Inferior parietal cortex (tissue), 1 donor: ENCODE data around the gene NUDT8.
"Not testable (repeated sequence)": the region's sequence is repeated elsewhere in the genome, so short reads cannot be mapped to it uniquely, and the experiment has no call there.

Source experiments
- DNase-seq: peaks from one replicate; pipeline ENCODE4 v3.0.0-alpha.2; 2016; ENCODE audit errors: extremely low spot score

The NUDT8 gene

DNA sequence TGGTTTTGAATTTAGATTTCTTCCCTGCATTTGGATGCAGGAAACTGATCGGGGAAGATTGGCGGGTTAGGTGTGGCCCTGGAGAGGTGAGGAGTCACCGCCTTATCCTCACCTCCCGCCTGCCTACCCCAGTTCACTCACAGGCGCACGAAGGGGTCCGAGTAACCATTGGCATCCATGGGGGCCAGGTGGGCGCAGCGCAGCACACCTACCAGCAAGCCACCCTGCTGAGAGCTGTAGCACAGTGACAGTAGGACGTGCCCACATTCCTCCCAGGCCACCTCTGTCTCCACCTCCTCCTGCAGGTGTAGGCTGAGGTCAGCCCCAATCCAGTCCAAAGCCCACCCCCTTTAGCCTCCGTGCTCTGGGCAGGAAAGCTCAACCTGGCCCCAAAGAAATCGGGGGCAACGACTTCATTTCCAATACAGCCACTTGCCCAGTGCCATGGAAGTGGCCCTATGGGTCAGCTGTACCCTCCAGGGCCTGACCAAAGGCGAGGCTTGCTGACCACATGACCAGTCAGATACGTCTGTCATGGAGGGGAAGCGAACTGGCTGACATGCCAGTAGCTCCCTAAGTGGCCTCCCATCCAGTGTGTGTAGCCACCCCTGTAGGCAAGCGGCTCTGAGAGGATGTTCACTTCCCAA is 16.3 kb downstream of the NUDT8 start:
- no peak for DNase-seq

DNA sequence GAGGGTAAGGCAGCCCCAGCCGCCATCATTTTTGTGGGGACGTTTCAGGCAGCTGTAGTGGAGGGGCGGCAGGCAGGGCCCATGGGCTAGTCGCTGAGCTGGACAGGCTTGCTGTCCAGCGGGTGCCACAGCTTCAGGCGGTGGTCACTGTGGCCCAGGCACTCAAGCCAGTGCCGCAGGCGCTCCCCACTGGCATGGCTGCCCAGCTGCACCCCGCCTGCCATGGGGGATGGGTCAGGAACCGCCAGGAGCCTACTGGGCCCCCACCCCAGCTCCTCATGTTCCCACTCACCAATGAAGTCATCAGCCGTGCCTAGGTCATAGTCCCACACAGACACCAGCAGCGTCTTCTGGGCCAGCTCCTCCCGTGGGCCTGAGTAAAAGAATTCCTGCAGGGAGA is 17.0 kb downstream of the NUDT8 start:
- no peak for DNase-seq

DNA sequence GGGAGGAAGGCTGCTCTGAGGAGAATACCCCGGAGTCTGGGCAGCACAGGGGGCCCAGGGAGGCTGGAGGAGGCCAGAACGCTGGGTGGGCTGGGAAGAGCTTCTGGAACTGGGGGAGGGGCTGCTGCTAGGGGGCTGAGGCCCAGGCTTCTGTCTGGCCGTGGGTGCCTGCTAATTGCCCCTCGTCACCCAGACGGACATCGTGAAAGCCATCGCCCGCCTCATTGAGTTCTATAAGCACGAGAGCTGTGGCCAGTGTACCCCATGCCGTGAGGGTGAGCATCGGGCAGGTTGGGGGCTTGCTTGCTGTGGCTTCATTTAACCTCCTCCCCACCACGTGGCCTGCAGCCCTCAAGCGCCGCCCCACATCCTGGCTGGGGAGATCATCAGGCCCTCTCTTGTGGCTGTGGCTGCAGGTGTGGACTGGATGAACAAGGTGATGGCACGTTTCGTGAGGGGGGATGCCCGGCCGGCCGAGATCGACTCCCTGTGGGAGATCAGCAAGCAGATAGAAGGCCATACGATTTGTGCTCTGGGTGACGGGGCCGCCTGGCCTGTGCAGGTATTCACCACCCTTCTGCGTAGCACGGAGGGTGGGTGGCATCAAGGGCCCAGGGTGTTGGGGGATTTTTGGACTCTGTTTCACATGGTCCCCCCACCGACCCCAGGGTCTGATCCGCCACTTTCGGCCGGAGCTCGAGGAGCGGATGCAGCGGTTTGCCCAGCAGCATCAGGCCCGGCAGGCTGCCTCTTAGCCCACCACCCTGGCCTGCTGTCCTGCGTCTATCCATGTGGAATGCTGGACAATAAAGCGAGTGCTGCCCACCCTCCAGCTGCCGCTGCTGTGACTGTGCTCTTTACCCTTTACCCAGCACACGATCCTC is 17.8 kb downstream of the NUDT8 start:
- no peak for DNase-seq

DNA sequence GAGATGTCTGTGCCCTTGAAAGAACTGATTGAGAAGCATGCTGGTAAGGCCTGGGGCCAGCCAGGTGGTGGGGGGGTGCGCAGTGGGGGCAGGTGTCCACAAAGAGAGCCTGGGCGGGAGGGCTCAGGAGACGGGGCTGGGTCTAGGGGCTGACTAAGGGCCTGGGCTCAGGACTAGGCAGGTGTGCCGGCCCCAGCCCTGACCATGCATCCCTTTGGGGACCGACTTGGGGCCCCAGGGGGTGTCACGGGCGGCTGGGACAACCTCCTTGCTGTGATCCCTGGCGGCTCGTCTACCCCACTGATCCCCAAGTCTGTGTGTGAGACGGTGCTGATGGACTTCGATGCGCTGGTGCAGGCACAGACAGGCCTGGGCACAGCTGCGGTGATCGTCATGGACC is 18.6 kb downstream of the NUDT8 start:
- DNase-seq = no peak

DNA sequence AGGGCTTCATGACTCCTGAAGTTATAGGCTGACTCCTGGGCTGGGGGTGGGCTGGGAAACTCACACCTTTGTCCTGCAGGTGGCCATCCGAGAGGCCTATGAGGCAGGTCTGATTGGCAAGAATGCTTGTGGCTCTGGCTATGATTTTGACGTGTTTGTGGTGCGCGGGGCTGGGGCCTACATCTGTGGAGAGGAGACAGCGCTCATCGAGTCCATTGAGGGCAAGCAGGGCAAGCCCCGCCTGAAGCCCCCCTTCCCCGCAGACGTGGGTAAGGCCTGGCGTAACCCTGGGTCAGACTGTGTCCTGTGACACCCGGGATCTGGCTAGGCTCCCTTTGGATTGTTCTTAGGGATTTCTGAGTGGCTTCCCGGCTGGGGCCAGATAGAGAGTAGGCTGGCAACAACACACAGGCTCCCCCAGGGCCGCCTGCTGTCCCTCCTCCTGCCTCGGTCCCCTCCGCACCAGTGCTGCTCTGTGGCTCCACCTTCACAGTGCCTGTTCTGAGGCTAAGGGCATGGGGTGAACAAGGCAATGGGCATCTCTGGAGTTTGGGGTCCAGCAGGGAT is 19.4 kb downstream of the NUDT8 start:
- no peak for DNase-seq

DNA sequence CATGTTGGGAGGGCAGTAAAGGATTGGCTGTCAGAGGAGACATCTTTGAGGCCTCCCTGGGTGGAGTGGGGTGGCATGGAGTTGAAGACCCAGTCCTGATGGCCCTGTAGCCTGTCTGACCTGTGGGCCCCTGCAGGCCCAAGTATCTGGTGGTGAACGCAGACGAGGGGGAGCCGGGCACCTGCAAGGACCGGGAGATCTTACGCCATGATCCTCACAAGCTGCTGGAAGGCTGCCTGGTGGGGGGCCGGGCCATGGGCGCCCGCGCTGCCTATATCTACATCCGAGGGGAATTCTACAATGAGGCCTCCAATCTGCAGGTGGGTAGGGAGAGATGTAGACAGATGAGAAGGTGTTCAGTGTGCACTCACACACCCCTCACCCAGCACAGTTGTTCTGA is 20.4 kb downstream of the NUDT8 start:
- no peak for DNase-seq

DNA sequence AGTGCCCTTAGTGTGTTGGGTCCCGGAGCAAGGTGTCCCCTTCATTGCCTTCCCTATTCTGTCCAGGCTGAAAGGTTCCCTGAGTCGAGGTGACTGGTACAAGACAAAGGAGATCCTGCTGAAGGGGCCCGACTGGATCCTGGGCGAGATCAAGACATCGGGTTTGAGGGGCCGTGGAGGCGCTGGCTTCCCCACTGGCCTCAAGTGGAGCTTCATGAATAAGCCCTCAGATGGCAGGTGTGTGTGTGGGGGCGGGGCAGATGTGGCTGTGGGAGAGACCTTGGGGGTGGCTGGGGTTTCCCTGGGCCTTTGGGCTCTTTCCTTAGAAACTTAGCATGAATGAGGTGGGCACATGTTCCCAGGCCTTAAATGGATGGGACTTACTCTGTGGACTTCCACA is 21.3 kb downstream of the NUDT8 start:
- no peak for DNase-seq

DNA sequence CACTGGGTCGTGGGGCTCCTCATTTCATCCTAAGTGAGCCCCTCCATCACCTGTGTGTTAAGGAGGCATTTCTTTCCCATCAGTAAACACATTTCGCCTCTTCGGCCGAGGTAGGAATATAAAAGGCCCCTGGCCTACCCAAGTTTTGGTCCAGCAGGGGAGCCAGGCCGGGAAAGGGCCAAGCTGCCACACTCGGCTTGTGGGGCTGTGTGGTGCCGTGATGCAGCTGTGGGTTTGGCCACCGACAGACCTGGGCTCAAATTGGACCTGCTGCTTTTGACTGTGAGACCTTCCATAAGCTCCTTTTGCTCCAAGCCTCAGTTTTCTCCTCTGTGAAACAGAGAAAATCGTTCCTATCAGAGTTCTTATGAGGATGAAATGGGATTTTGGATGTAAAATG is 22.2 kb downstream of the NUDT8 start:
- DNase-seq = no peak

DNA sequence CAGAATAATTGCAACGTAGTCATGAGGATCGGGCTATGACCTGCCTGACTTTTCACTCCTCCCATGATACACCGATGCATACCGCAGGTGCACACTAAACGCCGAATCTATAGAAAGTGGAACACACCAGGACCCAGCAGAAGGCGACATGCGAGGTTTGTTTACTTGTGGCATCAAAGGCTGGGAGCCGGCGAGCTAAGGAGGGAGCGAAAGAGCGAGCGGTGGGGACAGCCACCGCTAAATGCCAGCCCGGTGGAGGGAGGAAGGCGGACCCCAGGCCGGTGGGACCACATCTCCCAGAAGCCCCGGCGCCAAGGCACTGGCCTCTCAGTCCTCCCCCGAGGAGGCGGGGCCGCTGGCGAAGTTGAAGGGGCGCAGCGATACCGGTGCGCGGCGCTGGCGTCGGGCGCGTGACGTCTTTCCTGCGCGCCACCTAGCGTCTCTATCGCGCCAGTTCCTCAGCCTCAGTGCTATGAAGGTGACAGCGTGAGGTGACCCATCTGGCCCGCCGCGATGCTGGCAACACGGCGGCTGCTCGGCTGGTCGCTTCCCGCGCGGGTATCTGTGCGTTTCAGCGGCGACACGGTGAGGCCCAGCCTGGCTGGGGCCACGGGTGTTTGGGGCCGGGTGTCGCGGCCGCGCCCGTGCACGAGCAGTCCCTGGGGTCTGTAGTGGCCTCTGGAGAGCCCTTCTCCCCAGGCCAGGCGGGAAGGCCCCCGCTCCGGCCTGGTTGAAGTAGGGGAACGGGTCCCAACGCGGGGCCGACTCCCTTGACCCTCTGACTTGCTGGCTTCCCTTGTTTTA is 23.0 kb downstream of the NUDT8 start, which contains the start of gene NDUFV1:
Gene NDUFV1, plus strand, starts transcription at position 445 of the 804 bp plus-strand sequence. Its CDS starts 69 bp downstream, at position 514.
- DNase-seq = peak; percentile 97

DNA sequence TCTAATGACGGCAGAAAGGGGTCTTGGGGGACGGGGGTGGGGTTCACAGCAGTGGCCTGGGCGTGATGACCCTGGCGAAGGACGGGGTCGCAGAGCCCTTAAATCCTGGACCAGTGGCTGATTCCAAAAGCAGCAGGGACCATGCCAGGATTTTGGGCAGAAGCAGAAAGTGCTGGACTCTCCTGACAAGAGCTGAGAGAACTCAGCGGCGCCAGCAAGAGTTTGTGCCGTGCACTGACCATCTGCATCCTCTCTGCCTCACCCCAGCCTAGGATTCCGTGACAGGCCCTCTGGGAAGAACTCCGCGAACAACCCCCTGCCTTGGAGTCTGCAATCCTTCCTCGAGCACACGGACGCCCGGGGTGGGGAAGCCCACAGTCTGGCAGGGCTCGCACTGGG is 23.6 kb downstream of the NUDT8 start:
- no peak for DNase-seq

DNA sequence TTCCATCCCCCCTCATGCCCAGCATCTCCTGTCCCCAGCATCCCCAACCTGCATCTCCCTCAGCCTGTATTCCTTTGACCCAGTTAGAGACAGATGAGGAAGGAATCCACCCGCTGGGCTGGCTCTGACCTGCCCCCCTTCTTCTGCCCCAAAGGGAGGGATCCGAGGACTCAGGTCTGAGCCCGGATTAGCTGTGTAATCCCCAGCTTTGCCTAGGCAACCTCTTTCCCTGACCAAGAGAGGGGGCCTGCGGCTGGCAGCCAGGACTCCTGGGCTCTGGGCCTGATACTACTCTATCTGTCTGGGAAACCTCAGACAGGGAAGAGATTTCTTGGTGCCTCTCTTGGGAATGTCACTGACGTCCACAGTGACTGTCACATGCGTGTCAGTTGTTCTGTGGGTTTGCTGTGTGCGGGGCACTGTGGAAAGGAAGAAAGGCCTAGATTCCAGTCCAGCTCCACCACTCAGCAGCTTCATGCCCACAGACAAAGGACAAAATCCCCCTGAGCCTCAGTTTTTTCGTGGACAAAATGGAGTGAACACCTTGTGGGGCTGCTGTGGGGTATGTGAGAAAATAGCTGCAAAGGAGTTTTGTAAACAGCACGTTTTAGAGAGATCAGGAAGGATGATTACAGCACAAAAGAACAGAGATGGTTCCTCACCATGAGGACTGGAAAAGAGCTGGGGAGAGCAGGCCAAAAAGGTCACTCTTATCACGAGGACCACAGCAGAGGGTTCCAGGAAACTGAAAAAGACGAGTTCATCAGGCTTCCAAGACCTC is 24.3 kb downstream of the NUDT8 start:
- no peak for DNase-seq

DNA sequence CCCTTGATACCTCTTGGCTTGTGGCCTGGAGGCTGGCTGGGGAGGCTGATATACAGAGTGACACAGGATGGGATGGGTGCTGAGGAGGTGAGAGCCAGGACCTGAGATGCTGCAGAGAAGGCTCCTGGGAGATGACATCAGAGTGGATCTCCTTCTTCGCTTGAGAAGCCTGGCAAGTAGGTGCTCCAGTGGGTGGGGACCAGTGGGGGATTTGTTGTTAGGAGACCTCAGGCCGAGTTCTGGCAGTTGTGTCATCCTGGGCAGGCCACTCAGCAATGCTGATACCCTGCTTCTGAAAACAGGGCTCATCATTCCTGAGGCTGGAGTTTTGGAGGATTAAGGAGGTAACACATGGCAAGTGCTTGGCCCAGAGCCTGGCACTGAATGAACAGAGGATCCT is 24.9 kb downstream of the NUDT8 start:
- DNase-seq = no peak

DNA sequence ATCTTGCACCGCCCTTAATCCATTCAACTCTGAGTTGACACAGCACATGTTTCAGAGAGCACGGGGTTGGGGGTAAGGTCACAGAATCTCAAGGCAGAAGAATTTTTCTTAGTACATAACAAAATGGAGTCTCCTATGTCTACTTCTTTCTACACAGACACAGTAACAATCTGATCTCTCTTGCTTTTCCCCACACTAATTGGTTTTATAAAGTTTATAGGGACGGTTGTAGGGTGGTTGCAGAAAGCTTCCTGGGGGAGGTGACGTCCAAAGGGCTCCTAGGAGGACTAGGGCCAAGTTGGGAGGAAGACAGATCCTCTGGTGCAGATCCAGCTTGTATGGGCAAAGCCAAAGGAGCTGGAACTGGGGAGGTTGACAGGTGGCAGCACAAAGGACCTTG is 25.6 kb downstream of the NUDT8 start:
- not testable (repeated sequence) for DNase-seq

DNA sequence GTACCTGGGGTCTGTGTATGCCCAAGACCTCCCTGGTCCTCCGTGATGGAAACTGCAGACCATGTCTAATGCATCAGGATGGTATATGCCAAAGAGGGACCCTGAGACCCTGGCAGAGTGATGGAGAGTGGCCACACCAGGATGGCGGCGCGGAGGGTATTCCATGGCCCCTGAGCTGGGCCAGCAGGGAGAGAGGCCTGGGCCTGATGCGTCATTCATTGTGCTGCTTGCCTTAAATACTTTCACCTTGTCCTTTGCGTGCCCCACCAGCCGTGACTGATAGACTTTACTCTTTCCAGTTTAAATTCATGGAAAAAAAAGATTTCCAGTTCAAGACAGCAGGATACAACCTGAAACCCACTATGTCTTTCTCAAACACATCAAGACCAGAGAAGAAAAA is 28.6 kb downstream of the NUDT8 start:
- DNase-seq = no peak

DNA sequence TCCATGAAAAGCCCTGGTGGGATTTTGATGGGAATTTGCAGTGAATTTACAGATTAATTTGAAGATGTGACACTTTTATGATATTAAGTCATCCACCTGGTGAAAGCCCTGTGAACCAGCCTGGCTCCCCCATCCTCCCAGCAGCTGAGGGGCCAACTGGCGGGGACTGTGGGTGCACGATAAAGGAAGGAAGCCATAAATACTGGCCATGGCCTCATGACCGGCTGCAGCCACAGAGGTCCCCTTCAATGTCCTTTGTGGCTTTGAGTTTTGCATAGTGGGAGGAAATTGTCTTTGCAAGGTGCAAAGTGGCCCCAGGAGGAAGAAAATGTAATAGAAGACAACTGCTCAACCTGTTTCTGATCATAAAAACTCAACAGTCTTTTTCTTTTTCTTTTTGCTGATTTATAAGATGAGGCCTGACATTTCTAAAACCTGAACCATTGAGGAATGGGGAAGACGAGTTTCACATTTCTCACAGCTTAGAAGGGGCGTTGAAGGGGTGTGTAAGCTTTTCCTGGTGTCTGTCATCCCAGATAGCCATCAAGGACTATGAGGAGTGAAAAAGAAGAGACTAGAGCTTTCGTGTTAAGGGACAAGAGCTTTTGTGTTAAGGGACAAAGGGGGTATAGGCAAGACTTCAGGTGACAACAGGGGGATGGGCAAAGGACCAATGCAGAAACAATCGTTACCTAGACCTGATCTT is 29.3 kb downstream of the NUDT8 start:
- no peak for DNase-seq

DNA sequence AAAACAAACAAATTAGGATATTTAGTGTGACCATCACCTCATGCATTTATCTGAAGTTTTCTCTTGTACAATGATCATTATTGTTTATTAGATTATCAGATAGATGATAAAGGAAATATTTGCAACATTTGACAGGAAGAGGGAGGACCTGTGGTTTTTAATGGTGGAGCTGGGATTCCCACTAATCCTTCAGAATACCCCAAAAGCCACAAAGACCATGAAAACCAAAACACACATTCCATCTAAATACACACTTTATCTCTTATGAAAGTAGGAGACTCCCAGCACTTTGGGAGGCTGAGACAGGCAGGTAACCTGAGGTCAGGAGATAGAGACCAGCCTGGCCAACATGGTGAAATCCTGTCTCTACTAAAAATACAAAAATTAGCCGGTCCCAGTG is 30.6 kb downstream of the NUDT8 start:
- no peak for DNase-seq

DNA sequence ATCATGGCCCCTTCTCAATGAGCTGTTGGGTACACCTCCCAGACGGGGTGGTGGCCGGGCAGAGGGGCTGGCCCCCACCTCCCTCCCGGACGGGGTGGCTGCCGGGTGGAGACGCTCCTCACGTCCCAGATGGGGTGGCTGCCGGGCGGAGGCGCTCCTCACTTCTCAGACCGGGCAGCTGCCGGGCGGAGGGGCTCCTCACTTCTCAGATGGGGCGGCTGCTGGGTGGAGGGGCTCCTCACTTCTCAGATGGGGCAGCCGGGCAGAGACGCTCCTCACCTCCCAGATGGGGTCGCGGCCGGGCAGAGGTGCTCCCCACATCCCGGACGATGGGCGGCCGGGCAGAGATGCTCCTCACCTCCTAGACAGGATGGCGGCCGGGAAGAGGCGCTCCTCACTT is 31.8 kb downstream of the NUDT8 start:
- not testable (repeated sequence) for DNase-seq

DNA sequence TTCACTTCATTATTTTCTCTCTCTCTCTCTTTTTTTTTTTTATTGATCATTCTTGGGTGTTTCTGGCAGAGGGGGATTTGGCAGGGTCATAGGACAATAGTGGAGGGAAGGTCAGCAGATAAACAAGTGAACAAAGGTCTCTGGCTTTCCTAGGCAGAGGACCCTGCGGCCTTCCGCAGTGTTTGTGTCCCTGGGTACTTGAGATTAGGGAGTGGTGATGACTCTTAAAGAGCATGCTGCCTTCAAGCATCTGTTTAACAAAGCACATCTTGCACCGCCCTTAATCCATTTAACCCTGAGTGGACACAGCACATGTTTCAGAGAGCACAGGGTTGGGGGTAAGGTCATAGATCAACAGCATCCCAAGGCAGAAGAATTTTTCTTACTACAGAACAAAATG is 32.3 kb downstream of the NUDT8 start:
- DNase-seq = not testable (repeated sequence)

DNA sequence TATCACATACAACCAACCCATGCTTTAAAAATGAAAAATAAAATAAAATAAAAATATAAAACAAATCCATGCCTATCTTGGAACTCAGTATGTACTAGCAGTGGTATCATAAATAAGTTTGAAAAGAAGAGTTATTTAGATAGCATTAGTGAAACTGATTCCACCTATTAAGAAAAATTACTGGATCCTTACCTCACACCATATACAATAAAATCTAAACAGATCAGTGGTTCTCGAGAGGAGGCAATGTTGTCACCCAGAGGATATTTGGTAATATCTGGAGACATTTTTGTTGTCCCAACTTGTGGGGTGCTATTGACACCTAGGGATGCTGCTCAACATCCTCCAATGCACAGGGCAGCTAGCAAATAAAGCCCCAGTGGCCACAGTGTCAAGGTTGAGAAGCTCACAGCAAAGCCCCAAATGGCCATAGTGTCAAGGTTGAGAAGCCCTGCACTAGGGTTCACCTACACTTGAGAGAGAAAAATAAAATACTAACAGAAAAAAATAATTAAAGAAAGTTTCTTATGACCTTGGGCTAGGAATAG is 32.9 kb downstream of the NUDT8 start:
- no peak for DNase-seq

DNA sequence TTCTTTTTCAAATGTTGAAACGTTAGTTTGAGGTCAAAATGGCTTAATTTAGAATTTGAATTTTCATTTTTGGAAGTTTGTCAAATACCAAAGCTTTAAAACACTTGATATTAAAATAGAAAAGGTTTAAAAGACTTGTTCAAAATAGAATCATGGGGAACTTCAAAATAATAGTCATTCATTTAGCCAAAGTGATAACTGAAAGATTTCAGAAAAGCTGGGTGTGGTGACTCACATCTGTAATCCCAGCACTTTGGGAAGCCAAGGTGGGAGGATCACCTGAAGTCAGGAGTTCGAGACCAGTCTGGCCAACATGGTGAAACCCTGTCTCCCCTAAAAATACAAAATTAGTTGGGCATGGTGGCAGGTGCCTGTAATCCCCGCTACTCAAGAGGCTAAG is 35.3 kb downstream of the NUDT8 start:
- DNase-seq = no peak
